Measurements from ENCODE around the gene PARD6G.
A peak's percentile ranks its signal among the peaks of the same experiment; 100 is the strongest.

The PARD6G gene

GRCh38 chr18:80115035-80115434, 132.3 kb downstream of the PARD6G start:
- Histone ChIP-seq H2BK5ac (ENCODE audit: low read depth, low read length, poor library complexity) (no peak overlapping the region), H2AK5ac (ENCODE audit: low read length) (no peak overlapping the region), H3K79me2 (ENCODE audit: control insufficient read depth, insufficient read depth, low read length, poor library complexity) (peaks cover 16% of the 10 kb centered on the region), H2BK120ac (ENCODE audit: insufficient read depth, low read length, poor library complexity) (no peak overlapping the region), H4K8ac (ENCODE audit: low read depth, low read length) (no peak overlapping the region), H3K4me3 (ENCODE audit: low read depth, low read length) (no peak overlapping the region), H4K12ac (ENCODE audit: low read depth, low read length) (no peak overlapping the region), H3K4me1 (ENCODE audit: control insufficient read depth in 1 of 2, insufficient read depth in 2 of 2, low read length in 2 of 2) (peaks cover 2 to 10% of the 10 kb centered on the region in 2 experiments), H3K79me1 (ENCODE audit: low read length) (no peaks in the 10 kb centered on the region), H3K4ac (ENCODE audit: low read depth, low read length) (peak overlapping the region; percentile 78), H3K9ac (ENCODE audit: low read length) (no peak overlapping the region), H3K9me3 (ENCODE audit: insufficient read depth, low read depth, low read length) (no peaks in the 10 kb centered on the region), H4K91ac (ENCODE audit: low read depth, low read length) (no peak overlapping the region), H3K4me2 (ENCODE audit: low read length) (no peak overlapping the region), H3K27me3 (ENCODE audit: insufficient read depth, low read length) (no peaks in the 10 kb centered on the region), H3K36me3 (ENCODE audit: control insufficient read depth in 1 of 2, insufficient read depth in 2 of 2, low read length in 2 of 2) (peaks cover 4 to 11% of the 10 kb centered on the region in 2 experiments), H3K23ac (ENCODE audit: low read length) (no peak overlapping the region), H3K14ac (ENCODE audit: low read length) (no peak overlapping the region), H3K18ac (ENCODE audit: low read length) (no peak overlapping the region), H3K27ac (ENCODE audit: low read depth, low read length) (no peak overlapping the region), H2AFZ (ENCODE audit: insufficient read depth, low read length, poor library complexity) (no peak overlapping the region), H2BK12ac (ENCODE audit: low read length) (no peak overlapping the region)
- no CpG with 5 or more reads among the region's 4 CpGs for WGBS (ENCODE audit: extremely low coverage, insufficient coverage, insufficient read length)
- no peak for DNase-seq

GRCh38 chr18:80112624-80113248, 134.6 kb downstream of the PARD6G start:
- H2BK120ac ChIP-seq (ENCODE audit: insufficient read depth, low read length, poor library complexity): no peak overlapping the region
- no peak overlapping the region for H3K4me2 ChIP-seq (ENCODE audit: low read length)
- no peak overlapping the region for H2AK5ac ChIP-seq (ENCODE audit: low read length)
- H2AFZ ChIP-seq (ENCODE audit: insufficient read depth, low read length, poor library complexity): no peak overlapping the region
- H2BK12ac ChIP-seq (ENCODE audit: low read length): no peak overlapping the region
- H3K9ac ChIP-seq (ENCODE audit: low read length): no peak overlapping the region
- no peak overlapping the region for H2BK5ac ChIP-seq (ENCODE audit: low read depth, low read length, poor library complexity)
- H3K4ac ChIP-seq (ENCODE audit: low read depth, low read length): peak overlapping the region; percentile 66
- no peak overlapping the region for H4K12ac ChIP-seq (ENCODE audit: low read depth, low read length)
- DNase-seq: no peak
- peaks cover 2 to 8% of the 10 kb centered on the region in 2 experiments for H3K4me1 ChIP-seq (ENCODE audit: control insufficient read depth in 1 of 2, insufficient read depth in 2 of 2, low read length in 2 of 2)
- H4K8ac ChIP-seq (ENCODE audit: low read depth, low read length): no peak overlapping the region
- peaks cover 19% of the 10 kb centered on the region for H3K79me2 ChIP-seq (ENCODE audit: control insufficient read depth, insufficient read depth, low read length, poor library complexity)
- no CpG with 5 or more reads among the region's 1 CpG for WGBS (ENCODE audit: extremely low coverage, insufficient coverage, insufficient read length)
- H3K18ac ChIP-seq (ENCODE audit: low read length): no peak overlapping the region
- no peak overlapping the region for H3K23ac ChIP-seq (ENCODE audit: low read length)
- peaks cover 0 to 3% of the 10 kb centered on the region in 2 experiments for H3K36me3 ChIP-seq (ENCODE audit: control insufficient read depth in 1 of 2, insufficient read depth in 2 of 2, low read length in 2 of 2)
- H3K9me3 ChIP-seq (ENCODE audit: insufficient read depth, low read depth, low read length): peaks cover 2% of the 10 kb centered on the region
- peaks cover 10% of the 10 kb centered on the region for H3K79me1 ChIP-seq (ENCODE audit: low read length)
- H3K27me3 ChIP-seq (ENCODE audit: insufficient read depth, low read length): no peaks in the 10 kb centered on the region
- no peak overlapping the region for H3K14ac ChIP-seq (ENCODE audit: low read length)
- no peak overlapping the region for H3K27ac ChIP-seq (ENCODE audit: low read depth, low read length)
- H3K4me3 ChIP-seq (ENCODE audit: low read depth, low read length): no peak overlapping the region
- no peak overlapping the region for H4K91ac ChIP-seq (ENCODE audit: low read depth, low read length)

GRCh38 chr18:80109676-80110078, 137.6 kb downstream of the PARD6G start:
- H3K79me1 ChIP-seq (ENCODE audit: low read length): peaks cover 10% of the 10 kb centered on the region
- peak overlapping the region; percentile 86 for H4K12ac ChIP-seq (ENCODE audit: low read depth, low read length)
- H3K23ac ChIP-seq (ENCODE audit: low read length): no peak overlapping the region
- H2AFZ ChIP-seq (ENCODE audit: insufficient read depth, low read length, poor library complexity): peak overlapping the region; percentile 86
- peak overlapping the region; percentile 97 for H4K91ac ChIP-seq (ENCODE audit: low read depth, low read length)
- H3K27ac ChIP-seq (ENCODE audit: low read depth, low read length): no peak overlapping the region
- no peak overlapping the region for H2AK5ac ChIP-seq (ENCODE audit: low read length)
- no peak overlapping the region for H2BK5ac ChIP-seq (ENCODE audit: low read depth, low read length, poor library complexity)
- peaks cover 11 to 15% of the 10 kb centered on the region in 2 experiments for H3K4me1 ChIP-seq (ENCODE audit: control insufficient read depth in 1 of 2, insufficient read depth in 2 of 2, low read length in 2 of 2)
- no peaks in the 10 kb centered on the region for H3K36me3 ChIP-seq (ENCODE audit: control insufficient read depth in 1 of 2, insufficient read depth in 2 of 2, low read length in 2 of 2)
- peak overlapping the region; percentile 85 for H3K14ac ChIP-seq (ENCODE audit: low read length)
- H3K4me2 ChIP-seq (ENCODE audit: low read length): peak overlapping the region; percentile 76
- H4K8ac ChIP-seq (ENCODE audit: low read depth, low read length): peak overlapping the region; percentile 87
- peak in 1 of 2 donors; percentile 46 for DNase-seq
- no CpG with 5 or more reads among the region's 34 CpGs for WGBS (ENCODE audit: extremely low coverage, insufficient coverage, insufficient read length)
- peak overlapping the region; percentile 47 for H3K4ac ChIP-seq (ENCODE audit: low read depth, low read length)
- H3K9ac ChIP-seq (ENCODE audit: low read length): peak overlapping the region; percentile 39
- peak overlapping the region; percentile 63 for H2BK120ac ChIP-seq (ENCODE audit: insufficient read depth, low read length, poor library complexity)
- peak overlapping the region; percentile 96 for H3K18ac ChIP-seq (ENCODE audit: low read length)
- peak overlapping the region; percentile 85 for H3K4me3 ChIP-seq (ENCODE audit: low read depth, low read length)
- no peaks in the 10 kb centered on the region for H3K27me3 ChIP-seq (ENCODE audit: insufficient read depth, low read length)
- H3K9me3 ChIP-seq (ENCODE audit: insufficient read depth, low read depth, low read length): peaks cover 2% of the 10 kb centered on the region
- H3K79me2 ChIP-seq (ENCODE audit: control insufficient read depth, insufficient read depth, low read length, poor library complexity): peaks cover 11% of the 10 kb centered on the region
- H2BK12ac ChIP-seq (ENCODE audit: low read length): peak overlapping the region; percentile 38

- peak within 1 kb of the TSS; percentile 37 for H2BK5ac ChIP-seq (ENCODE audit: low read depth, low read length, poor library complexity)
- H3K9ac ChIP-seq (ENCODE audit: low read length): peak within 1 kb of the TSS; percentile 90
- H2AK5ac ChIP-seq (ENCODE audit: low read length): no peak within 1 kb of the TSS
- peak; percentile 89 to 94 for DNase-seq
- no peaks in the 10 kb centered on the region for H3K36me3 ChIP-seq (ENCODE audit: control insufficient read depth in 1 of 2, insufficient read depth in 2 of 2, low read length in 2 of 2)
- H3K4ac ChIP-seq (ENCODE audit: low read depth, low read length): peak within 1 kb of the TSS; percentile 47
- peaks cover 2% of the 10 kb centered on the region for H3K9me3 ChIP-seq (ENCODE audit: insufficient read depth, low read depth, low read length)
- H2BK12ac ChIP-seq (ENCODE audit: low read length): peak within 1 kb of the TSS; percentile 38
- peak within 1 kb of the TSS; percentile 76 for H2BK120ac ChIP-seq (ENCODE audit: insufficient read depth, low read length, poor library complexity)
- peak within 1 kb of the TSS; percentile 87 for H4K8ac ChIP-seq (ENCODE audit: low read depth, low read length)
- peak within 1 kb of the TSS; percentile 96 for H3K18ac ChIP-seq (ENCODE audit: low read length)
- peak within 1 kb of the TSS; percentile 86 for H4K12ac ChIP-seq (ENCODE audit: low read depth, low read length)
- H4K91ac ChIP-seq (ENCODE audit: low read depth, low read length): peak within 1 kb of the TSS; percentile 97
- peak within 1 kb of the TSS; percentile 96 for H3K14ac ChIP-seq (ENCODE audit: low read length)
- peaks cover 14 to 22% of the 10 kb centered on the region in 2 experiments for H3K4me1 ChIP-seq (ENCODE audit: control insufficient read depth in 1 of 2, insufficient read depth in 2 of 2, low read length in 2 of 2)
- no peak within 1 kb of the TSS for H3K23ac ChIP-seq (ENCODE audit: low read length)
- H3K79me1 ChIP-seq (ENCODE audit: low read length): peaks cover 10% of the 10 kb centered on the region
- no CpG with 5 or more reads among the region's 76 CpGs for WGBS (ENCODE audit: extremely low coverage, insufficient coverage, insufficient read length)
- H2AFZ ChIP-seq (ENCODE audit: insufficient read depth, low read length, poor library complexity): peak within 1 kb of the TSS; percentile 86
- H3K27me3 ChIP-seq (ENCODE audit: insufficient read depth, low read length): no peaks in the 10 kb centered on the region
- H3K27ac ChIP-seq (ENCODE audit: low read depth, low read length): no peak within 1 kb of the TSS
- H3K79me2 ChIP-seq (ENCODE audit: control insufficient read depth, insufficient read depth, low read length, poor library complexity): peaks cover 11% of the 10 kb centered on the region
- H3K4me3 ChIP-seq (ENCODE audit: low read depth, low read length): peak within 1 kb of the TSS; percentile 85
- peak within 1 kb of the TSS; percentile 76 for H3K4me2 ChIP-seq (ENCODE audit: low read length)
These were observed 138.3 kb downstream of the PARD6G start, which contains the start of gene ADNP2 for GRCh38 chr18:80108739-80109675. TSS of gene ADNP2 (plus strand) at chr18:80109262. CDS start at chr18:80117543, 8,281 bp downstream.

Measured in trophoblast cell (in vitro differentiated cells and primary cell).